HEK293 (cell line): ENCODE results near the gene KCNH8.

Source experiments
- CTCF ChIA-PET: fragments of 350-600 bp; formaldehyde crosslinking; extraction: SDS; loops from one replicate; lab custom pipeline; 2021; ENCODE audit warnings: antibody characterized with exemption; lab: Yijun Ruan, JAX
- POLR2A ChIA-PET: fragments of 300-600 bp; formaldehyde crosslinking; extraction: SDS; loops from one replicate; lab custom pipeline; 2020; ENCODE audit warnings: antibody characterized with exemption, inconsistent platforms; lab: Yijun Ruan, JAX
- H3K27ac ChIP-seq: fragments of 200-500 bp; sonication (Bioruptor generic); 2 replicates; pipeline ENCODE4 v1.5.1; 2014; ENCODE audit warnings: low read depth, low read length, control low read depth, inconsistent platforms; ENCODE audit errors: extremely low read depth
- H3K36me3 ChIP-seq, 2 experiments: fragments of 200-500 bp in 1 of 2; sonication (Bioruptor generic) in 1 of 2; 1 replicate in 1 of 2; 2 replicates in 1 of 2; pipeline ENCODE4 v1.5.1; 2014 to 2017; ENCODE audit warnings: inconsistent platforms in 2 of 2, low read length in 2 of 2; ENCODE audit not compliant: control insufficient read depth in 2 of 2, insufficient read depth in 1 of 2
- H3K4me1 ChIP-seq: fragments of 200-500 bp; sonication (Bioruptor generic); 2 replicates; pipeline ENCODE4 v1.5.1; 2014; ENCODE audit warnings: mild to moderate bottlenecking, low read length, inconsistent platforms; ENCODE audit not compliant: control insufficient read depth, insufficient read depth
- H3K4me3 ChIP-seq: 2 replicates; pipeline ENCODE4 v1.5.1; 2011; ENCODE audit warnings: low read depth, mild to moderate bottlenecking, control low read depth, low read length, moderate library complexity
- H3K9me3 ChIP-seq: fragments of 200-500 bp; sonication (Bioruptor generic); 2 replicates; pipeline ENCODE4 v1.5.1; 2014; ENCODE audit warnings: low read depth, low read length, inconsistent platforms; ENCODE audit not compliant: control insufficient read depth, insufficient read depth
- AEBP2 ChIP-seq: fragments of 450-650 bp; formaldehyde crosslinking; IDR thresholded peaks from 2 replicates; pipeline ENCODE4 v1.5.1; 2016; ENCODE audit warnings: missing biosample characterization, missing genetic modification characterization, borderline replicate concordance
- GLI4 ChIP-seq: fragments of 450-650 bp; formaldehyde crosslinking; IDR thresholded peaks from 2 replicates; pipeline ENCODE4 v1.5.1; 2016; ENCODE audit warnings: missing biosample characterization, missing genetic modification characterization
- KLF8 ChIP-seq: fragments of 450-650 bp; formaldehyde crosslinking; IDR thresholded peaks from 2 replicates; pipeline ENCODE4 v1.5.1; 2016; ENCODE audit warnings: missing biosample characterization, missing genetic modification characterization
- OSR2 ChIP-seq: fragments of 450-650 bp; formaldehyde crosslinking; IDR thresholded peaks from 2 replicates; pipeline ENCODE4 v1.5.1; 2016; ENCODE audit warnings: missing biosample characterization, missing genetic modification characterization
- TCF7L2 ChIP-seq: IDR thresholded peaks from 2 replicates; pipeline ENCODE4 v1.6.1; 2011; ENCODE audit warnings: low read depth, mild to moderate bottlenecking, inconsistent platforms, low read length, moderate library complexity, borderline replicate concordance
- ZBTB11 ChIP-seq: fragments of 450-650 bp; formaldehyde crosslinking; conservative IDR thresholded peaks from 2 replicates; pipeline ENCODE4 v1.5.1; 2016; ENCODE audit warnings: low read depth, missing biosample characterization, missing genetic modification characterization
- ZBTB21 ChIP-seq: fragments of 450-650 bp; formaldehyde crosslinking; IDR thresholded peaks from 2 replicates; pipeline ENCODE4 v1.5.1; 2017; ENCODE audit warnings: missing biosample characterization, missing genetic modification characterization
- ZFP3 ChIP-seq: fragments of 450-650 bp; formaldehyde crosslinking; IDR thresholded peaks from 2 replicates; pipeline ENCODE4 v1.5.1; 2016; ENCODE audit warnings: low read depth, missing biosample characterization, missing genetic modification characterization
- ZNF133 ChIP-seq: fragments of 450-650 bp; formaldehyde crosslinking; IDR thresholded peaks from 2 replicates; pipeline ENCODE4 v1.5.1; 2016; ENCODE audit warnings: missing biosample characterization, missing genetic modification characterization
- ZNF169 ChIP-seq: fragments of 450-650 bp; formaldehyde crosslinking; IDR thresholded peaks from 2 replicates; pipeline ENCODE4 v1.5.1; 2016; ENCODE audit warnings: missing biosample characterization, missing genetic modification characterization
- ZNF18 ChIP-seq: fragments of 450-650 bp; formaldehyde crosslinking; IDR thresholded peaks from 2 replicates; pipeline ENCODE4 v1.5.1; 2016; ENCODE audit warnings: missing biosample characterization, missing genetic modification characterization
- ZNF184 ChIP-seq: fragments of 450-650 bp; IDR thresholded peaks from 2 replicates; pipeline ENCODE4 v1.5.1; 2018; ENCODE audit warnings: missing biosample characterization, mild to moderate bottlenecking, missing genetic modification characterization
- ZNF26 ChIP-seq: fragments of 450-650 bp; formaldehyde crosslinking; IDR thresholded peaks from 2 replicates; pipeline ENCODE4 v1.5.1; 2016; ENCODE audit warnings: missing biosample characterization, missing genetic modification characterization
- ZNF280D ChIP-seq: fragments of 450-650 bp; formaldehyde crosslinking; IDR thresholded peaks from 2 replicates; pipeline ENCODE4 v1.5.1; 2016; ENCODE audit warnings: missing biosample characterization, missing genetic modification characterization
- ZNF433 ChIP-seq: fragments of 450-650 bp; formaldehyde crosslinking; IDR thresholded peaks from 2 replicates; pipeline ENCODE4 v1.5.1; 2016; ENCODE audit warnings: missing biosample characterization, missing genetic modification characterization, low read depth
- ZNF521 ChIP-seq: fragments of 450-650 bp; formaldehyde crosslinking; IDR thresholded peaks from 2 replicates; pipeline ENCODE4 v1.5.1; 2017; ENCODE audit warnings: missing biosample characterization, mild to moderate bottlenecking, missing genetic modification characterization
- ZNF580 ChIP-seq: fragments of 450-650 bp; formaldehyde crosslinking; IDR thresholded peaks from 2 replicates; pipeline ENCODE4 v1.5.1; 2016; ENCODE audit warnings: missing biosample characterization, missing genetic modification characterization
- ZNF596 ChIP-seq: fragments of 450-650 bp; IDR thresholded peaks from 2 replicates; pipeline ENCODE4 v1.5.0; 2018; ENCODE audit warnings: missing biosample characterization, mild to moderate bottlenecking, missing genetic modification characterization, moderate library complexity
- ZNF670 ChIP-seq: fragments of 450-650 bp; formaldehyde crosslinking; IDR thresholded peaks from 2 replicates; pipeline ENCODE4 v1.5.1; 2016; ENCODE audit warnings: missing biosample characterization, missing genetic modification characterization, low read depth
- ZNF777 ChIP-seq: fragments of 450-650 bp; formaldehyde crosslinking; IDR thresholded peaks from 2 replicates; pipeline ENCODE4 v1.5.1; 2017; ENCODE audit warnings: missing biosample characterization, missing genetic modification characterization, borderline replicate concordance

Gene KCNH8

GRCh38 chr3:19221081-19221480 lies 72.8 kb downstream of the KCNH8 start:
- Histone ChIP-seq H3K27ac (no peak overlapping the region), H3K4me1 (no peaks in the 10 kb centered on the region), H3K36me3 (no peaks in the 10 kb centered on the region), H3K4me3 (no peak overlapping the region), H3K9me3 (no peaks in the 10 kb centered on the region)
- TF ChIP-seq ZNF133 (tag by site-specific recombination) = no peak
- no peak for TF ChIP-seq ZNF777 (tag by site-specific recombination)
- TF ChIP-seq ZNF26 (tag by site-specific recombination) = no peak
- TF ChIP-seq ZNF184 (tag by site-specific recombination) = no peak
- no peak for TF ChIP-seq KLF8 (tag by site-specific recombination)
- TF ChIP-seq ZNF433 (tag by site-specific recombination) = no peak
- no peak for TF ChIP-seq ZNF280D
- no peak for TF ChIP-seq ZBTB11 (tag by site-specific recombination)
- no peak for TF ChIP-seq GLI4 (tag by site-specific recombination)
- TF ChIP-seq ZNF18 (tag by site-specific recombination) = no peak
- no peak for TF ChIP-seq ZNF580
- no peak for TF ChIP-seq ZFP3
- no peak for TF ChIP-seq AEBP2
- TF ChIP-seq OSR2 (tag by site-specific recombination) = no peak
- no peak for TF ChIP-seq ZBTB21 (tag by site-specific recombination)
- no peak for TF ChIP-seq ZNF670 (tag by site-specific recombination)
- no peak for TF ChIP-seq ZNF596
- TF ChIP-seq ZNF169 (tag by site-specific recombination) = no peak
- no peak for TF ChIP-seq TCF7L2
- TF ChIP-seq ZNF521 (tag by site-specific recombination) = no peak
- ChIA-PET CTCF (interaction anchor here (0.7 kb wide), 1 partner anchor 300 kb away, joined by 3 read pairs; no protein-coding TSS in a partner anchor), POLR2A (no interaction called here)
